Activated gamma-delta T cell treated with anti-CD3 and anti-CD28 coated beads, Interleukin-2, amount 50 U/mL, for 16 hours (primary cell): Measurements from ENCODE around the gene PNPLA3.

Experiments
- DNase-seq: peaks from one replicate; pipeline ENCODE4 v3.0.0-alpha.2; 2020; ENCODE audit warnings: low read depth

Gene PNPLA3

GRCh38 chr22:43967069-43967468, 43.5 kb downstream of the PNPLA3 start:
- DNase-seq, result no peak

GRCh38 chr22:43968614-43969013, 45.0 kb downstream of the PNPLA3 start:
- no peak for DNase-seq

GRCh38 chr22:43969021-43969878, 45.6 kb downstream of the PNPLA3 start:
- no peak for DNase-seq

GRCh38 chr22:43969989-43970755, 46.6 kb downstream of the PNPLA3 start:
- DNase-seq, result no peak

GRCh38 chr22:43971112-43971511, 47.5 kb downstream of the PNPLA3 start:
- DNase-seq, result no peak

- no peak for DNase-seq
Measured at GRCh38 chr22:43972931-43973462, 49.4 kb downstream of the PNPLA3 start.

GRCh38 chr22:43974028-43974545, 50.5 kb downstream of the PNPLA3 start:
- no peak for DNase-seq

- DNase-seq, result no peak
Measured at GRCh38 chr22:43975041-43975440, 51.4 kb downstream of the PNPLA3 start.

GRCh38 chr22:43976861-43977795, 53.5 kb downstream of the PNPLA3 start:
- no peak for DNase-seq

- DNase-seq, result no peak
Measured at GRCh38 chr22:43978558-43978957, 55.0 kb downstream of the PNPLA3 start.

GRCh38 chr22:43980579-43980978, 57.0 kb downstream of the PNPLA3 start:
- no peak for DNase-seq

- DNase-seq, result no peak
Measured at GRCh38 chr22:43980996-43981395, 57.4 kb downstream of the PNPLA3 start.

- DNase-seq, result no peak
Measured at GRCh38 chr22:43983808-43984207, 60.2 kb downstream of the PNPLA3 start.

GRCh38 chr22:43985532-43985931, 61.9 kb downstream of the PNPLA3 start:
- no peak for DNase-seq

GRCh38 chr22:43988116-43988820, 64.7 kb downstream of the PNPLA3 start:
- DNase-seq, result no peak

GRCh38 chr22:43988960-43989359, 65.4 kb downstream of the PNPLA3 start:
- DNase-seq, result no peak

- no peak for DNase-seq
Measured at GRCh38 chr22:43990044-43990443, 66.4 kb downstream of the PNPLA3 start.

GRCh38 chr22:43991316-43992020, 67.9 kb downstream of the PNPLA3 start:
- DNase-seq, result no peak

- no peak for DNase-seq
Measured at GRCh38 chr22:43992331-43992821, 68.8 kb downstream of the PNPLA3 start.
